Heart left ventricle (tissue), 16 donors: ENCODE data around the gene CBX1. TPM values are rescaled to one million over a fixed set of nuclear protein-coding genes. Genes with fewer than 3 reads are reported as not detected.

ENCODE experiments used
- ATAC-seq, 4 donors: fragments of 200-7000 bp; cut with Tn5 transposase; one replicate each; pipeline ENCODE4 v1.9.1; 2020 to 2022; ENCODE audit warnings: moderate library complexity in 4 of 4, mild to moderate bottlenecking in 3 of 4, moderate number of reproducible peaks in 1 of 4
- DNase-seq, 5 donors: peaks; one replicate each; pipeline ENCODE4 v3.0.0-alpha.2; 2020
- H3K27ac ChIP-seq, 12 donors: fragments of 200-600 bp; sonication (generic) in 4 of 12; one replicate each; pipeline versions ENCODE4 v1.5.0 to v1.8.0; 2016 to 2022; ENCODE audit warnings: mild to moderate bottlenecking in 2 of 12
- H3K27me3 ChIP-seq, 9 donors: fragments of 200-600 bp; sonication (generic) in 2 of 9; one replicate each; pipeline versions ENCODE4 v1.5.1 to v1.8.0; 2016 to 2022; ENCODE audit warnings: mild to moderate bottlenecking in 3 of 9
- H3K36me3 ChIP-seq, 9 donors: fragments of 200-600 bp; sonication (generic) in 2 of 9; one replicate each; pipeline versions ENCODE4 v1.5.0 to v1.8.0; 2018 to 2022; ENCODE audit warnings: mild to moderate bottlenecking in 2 of 9
- H3K4me1 ChIP-seq, 12 donors: fragments of 200-600 bp; sonication (generic) in 4 of 12; one replicate each; pipeline versions ENCODE4 v1.5.0 to v1.8.0; 2016 to 2022; ENCODE audit warnings: mild to moderate bottlenecking in 3 of 12
- H3K4me3 ChIP-seq, 12 donors: fragments of 200-600 bp; sonication (generic) in 4 of 12; one replicate each; pipeline versions ENCODE4 v1.5.0 to v1.8.0; 2017 to 2022; ENCODE audit warnings: mild to moderate bottlenecking in 9 of 12, moderate library complexity in 4 of 12
- H3K9me3 ChIP-seq, 12 donors: fragments of 200-600 bp; sonication (generic) in 4 of 12; one replicate each; pipeline versions ENCODE4 v1.5.0 to v1.8.0; 2016 to 2022; ENCODE audit warnings: mild to moderate bottlenecking in 1 of 12
- POLR2A ChIP-seq, 2 donors: fragments of 450-650 bp; IDR thresholded peaks; one replicate each; pipeline ENCODE4 v1.6.1; 2017; ENCODE audit warnings: antibody characterized with exemption in 2 of 2, mild to moderate bottlenecking in 2 of 2, moderate library complexity in 2 of 2
- WGBS, 4 donors: extraction: QIAGEN DNeasy Blood & Tissue Kit in 2 of 4; methylation state at CpG; one replicate each; pipeline versions ENCODE4 v1.1.5 to v1.1.7; 2013 to 2018; 5-methylcytosine and 5-hydroxymethylcytosine counted together
- intact Hi-C, 10 donors: fragments of 100-400 bp; cut with DNase I; formaldehyde crosslinking; loops; one replicate each; pipeline versions ENCODE4 v1.11.1 to v1.14.2; 2022
- polyA plus RNA-seq, 2 donors: library from polyadenylated mRNA; stranded (reverse); fragments of 200-250 nt; gene quantifications; one replicate each; pipeline ENCODE4 v1.2.3, GENCODE V29; 2013
- total RNA-seq, 9 donors: library from RNA; depleted of rRNA in 2 of 9; stranded (reverse); fragments of >200 nt in 2 of 9; fragmentation: NEBNext Ultra II Directional in 3 of 9; extraction: Animal tissue kit (Norgen Biotek cat#: 25700) in 3 of 9; gene quantifications; one replicate each; pipeline versions ENCODE4 v1.1.0 to v1.2.4, GENCODE V29; 2016 to 2023
- TF ChIP-seq, protein P1 (sequence below), 12 donors: fragments of 200-600 bp; sonication (generic) in 4 of 12; IDR thresholded peaks; one replicate each; pipeline versions ENCODE4 v1.5.0 to v1.8.0; 2018 to 2022; ENCODE audit warnings: antibody characterized with exemption in 12 of 12, mild to moderate bottlenecking in 5 of 12
- donor health status: ischemic (EF 13 %, LVEDD 7.1; RV severe dilation, severe dysfunction).
- donor health status: healthy with polysubstance abuse.
- donor health status: DM: no; HTN: yes; CAD: no.
- donor health status: DM: no; HTN: no; CAD: no.
- donor health status: ischemic (EF 25% LVEDD 6.9; RV normal size, moderate dysfunction).
- donor health status: ischemic (EF 25% LVEDD 5.7; RV mildly dilated, moderate dysfunction).
- donor health status: healthy.
- donor health status: DM: yes; HTN: yes; CAD: no.
- donor health status: ischemic (EF 35%, LVEDD 5.7; RV mildly dilated, moderate dysfunction).
- donor health status: nonischemic (EF 11% LVEDD 7.7; RV severe dilation, severe dysfunction).
- donor health status: DM: yes; HTN: yes; CAD: no.
- donor health status: PGD.
- donor health status: ischemic (EF 29% LVEDD 5.4; RV normal size, mild dysfunction).
- donor health status: nonischemic (EF 23%, LVEDD 6.1; RV moderate dilation, normal function).

The CBX1 gene
- total and polyA plus RNA-seq, 11 donors = 24.6 to 51.7 (median 37.9) TPM

GRCh38 chr17:48044851-48045250 lies 56.4 kb downstream of the CBX1 start:
- DNase-seq (no peak), ATAC-seq (no peak)
- H3K27ac ChIP-seq = peak overlapping the region in 2 of 12 donors; percentile 17 to 30
- no peaks in the 10 kb centered on the region for H3K27me3 ChIP-seq
- intact Hi-C loops = no loop called here
- no peaks in the 10 kb centered on the region for H3K9me3 ChIP-seq
- WGBS, 4 donors = 70 to 90% (median 88%) methylated on average over 4 of the region's 4 CpGs
- TF ChIP-seq POLR2A (IDR thresholded peaks at IDR 0.05) = no peak
- H3K4me1 ChIP-seq = peaks cover 0 to 31% (median 19%) of the 10 kb centered on the region in 12 donors
- no peak overlapping the region for H3K4me3 ChIP-seq
- no peaks in the 10 kb centered on the region for H3K36me3 ChIP-seq

DNA sequence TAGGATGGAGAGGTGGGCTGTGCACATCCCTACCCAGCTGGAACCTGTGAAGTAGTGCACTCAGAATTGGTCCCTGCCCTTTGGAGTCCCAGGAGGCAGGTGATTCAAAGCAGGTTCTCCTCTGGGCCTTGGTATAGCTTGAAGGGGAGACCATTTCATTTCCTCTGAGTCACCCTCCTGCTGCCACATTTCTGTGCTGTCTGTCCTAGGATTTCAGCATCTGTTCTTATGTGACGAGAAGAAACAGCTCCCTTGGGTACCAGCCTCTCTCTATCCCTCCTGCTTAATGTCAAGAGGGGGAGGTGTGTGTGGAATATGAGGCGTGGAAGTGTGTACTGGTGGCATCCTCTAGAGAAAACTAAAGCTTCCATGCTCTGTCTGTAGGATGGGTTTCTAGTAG lies 58.1 kb downstream of the CBX1 start:
- 71 to 90% (median 80%) methylated on average over 2 of the region's 2 CpGs for WGBS, 4 donors
- Histone ChIP-seq H3K27ac (no peak overlapping the region), H3K36me3 (no peaks in the 10 kb centered on the region), H3K9me3 (no peaks in the 10 kb centered on the region), H3K27me3 (peaks cover 0 to 2% (median 0%) of the 10 kb centered on the region in 9 donors), H3K4me3 (no peak overlapping the region), H3K4me1 (peaks cover 0 to 26% (median 13%) of the 10 kb centered on the region in 12 donors)
- ATAC-seq (no peak), DNase-seq (no peak)
- no peak for TF ChIP-seq POLR2A (IDR thresholded peaks at IDR 0.05)
- TF ChIP-seq, protein P1, sequence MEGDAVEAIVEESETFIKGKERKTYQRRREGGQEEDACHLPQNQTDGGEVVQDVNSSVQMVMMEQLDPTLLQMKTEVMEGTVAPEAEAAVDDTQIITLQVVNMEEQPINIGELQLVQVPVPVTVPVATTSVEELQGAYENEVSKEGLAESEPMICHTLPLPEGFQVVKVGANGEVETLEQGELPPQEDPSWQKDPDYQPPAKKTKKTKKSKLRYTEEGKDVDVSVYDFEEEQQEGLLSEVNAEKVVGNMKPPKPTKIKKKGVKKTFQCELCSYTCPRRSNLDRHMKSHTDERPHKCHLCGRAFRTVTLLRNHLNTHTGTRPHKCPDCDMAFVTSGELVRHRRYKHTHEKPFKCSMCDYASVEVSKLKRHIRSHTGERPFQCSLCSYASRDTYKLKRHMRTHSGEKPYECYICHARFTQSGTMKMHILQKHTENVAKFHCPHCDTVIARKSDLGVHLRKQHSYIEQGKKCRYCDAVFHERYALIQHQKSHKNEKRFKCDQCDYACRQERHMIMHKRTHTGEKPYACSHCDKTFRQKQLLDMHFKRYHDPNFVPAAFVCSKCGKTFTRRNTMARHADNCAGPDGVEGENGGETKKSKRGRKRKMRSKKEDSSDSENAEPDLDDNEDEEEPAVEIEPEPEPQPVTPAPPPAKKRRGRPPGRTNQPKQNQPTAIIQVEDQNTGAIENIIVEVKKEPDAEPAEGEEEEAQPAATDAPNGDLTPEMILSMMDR (IDR thresholded peaks at IDR 0.05) = no peak
- intact Hi-C loops = no loop called here

DNA sequence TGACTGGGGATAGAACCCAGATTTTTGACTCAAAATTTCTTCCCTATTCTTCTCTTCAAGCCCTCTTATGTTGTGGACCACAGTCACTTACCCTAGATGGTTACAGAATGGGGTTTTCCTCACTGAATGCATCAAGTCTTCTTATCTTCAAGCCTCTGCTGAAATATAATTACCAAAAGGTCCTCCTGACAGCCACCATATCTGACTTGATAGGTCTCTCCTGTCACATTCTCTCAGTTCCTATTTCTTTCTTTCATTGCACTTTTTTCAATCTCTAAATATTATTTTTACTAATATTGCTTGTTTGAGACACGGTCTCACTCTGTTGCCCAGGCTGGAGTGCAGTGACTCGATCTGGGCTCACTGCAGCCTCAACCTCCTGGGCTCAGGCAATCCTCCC lies 62.6 kb downstream of the CBX1 start:
- DNase-seq = no peak
- 94 to 96% (median 96%) methylated on average over 2 of the region's 2 CpGs for WGBS, 4 donors
- TF ChIP-seq POLR2A (IDR thresholded peaks at IDR 0.05) = no peak
- TF ChIP-seq, protein P1 (IDR thresholded peaks at IDR 0.05) = no peak
- no peaks in the 10 kb centered on the region for H3K9me3 ChIP-seq
- H3K27ac ChIP-seq = no peak overlapping the region
- peaks cover 0 to 17% (median 11%) of the 10 kb centered on the region in 12 donors for H3K4me1 ChIP-seq
- no peak overlapping the region for H3K4me3 ChIP-seq
- ATAC-seq = no peak
- peaks cover 0 to 1% (median 0%) of the 10 kb centered on the region in 9 donors for H3K36me3 ChIP-seq
- H3K27me3 ChIP-seq = peaks cover 0 to 16% (median 0%) of the 10 kb centered on the region in 9 donors
- intact Hi-C loops = no loop called here

GRCh38 chr17:48037838-48038323 lies 63.4 kb downstream of the CBX1 start:
- no peak for DNase-seq
- WGBS, 4 donors = 8 to 16% (median 11%) methylated on average over 10 to 19 of the region's 19 CpGs
- TF ChIP-seq, protein P1 (IDR thresholded peaks at IDR 0.05) = no peak
- no peak for TF ChIP-seq POLR2A (IDR thresholded peaks at IDR 0.05)
- peak overlapping the region in 10 of 12 donors; percentile 67 to 89 (median 72) for H3K4me3 ChIP-seq
- peak overlapping the region in 7 of 12 donors; percentile 29 to 86 (median 64) for H3K27ac ChIP-seq
- peaks cover 0 to 17% (median 11%) of the 10 kb centered on the region in 12 donors for H3K4me1 ChIP-seq
- peak in 2 of 4 donors; percentile 4 to 16 for ATAC-seq
- H3K27me3 ChIP-seq = peaks cover 0 to 16% (median 0%) of the 10 kb centered on the region in 9 donors
- H3K36me3 ChIP-seq = peaks cover 0 to 10% (median 0%) of the 10 kb centered on the region in 9 donors
- no peaks in the 10 kb centered on the region for H3K9me3 ChIP-seq
- intact Hi-C loops = loop anchor here in 2 of 10 donors (2.0 kb wide), 2 partner anchors 13 to 37 kb away; no protein-coding TSS in a partner anchor
